Mesenchymal stem cell (in vitro differentiated cells and primary cell): ENCODE data around the gene SUCO.

Experiments used
- DNase-seq: peaks from one replicate; pipeline ENCODE4 v3.0.0-alpha.2; 2013
- H2AFZ ChIP-seq: one replicate; pipeline ENCODE4 v1.6.1; 2013; ENCODE audit warnings: low read depth, mild to moderate bottlenecking, control low read depth, inconsistent platforms, low read length, moderate library complexity
- H2AK5ac ChIP-seq: 2 replicates; pipeline ENCODE4 v1.6.1; 2013; ENCODE audit warnings: low read length, moderate library complexity, mild to moderate bottlenecking, inconsistent platforms; ENCODE audit not compliant: severe bottlenecking
- H2BK120ac ChIP-seq: one replicate; pipeline ENCODE4 v1.6.1; 2013; ENCODE audit warnings: low read depth, mild to moderate bottlenecking, inconsistent platforms, low read length, moderate library complexity
- H2BK12ac ChIP-seq, 2 experiments: one replicate each; pipeline ENCODE4 v1.6.1; 2013; ENCODE audit warnings: inconsistent platforms in 2 of 2, low read length in 2 of 2, mild to moderate bottlenecking in 2 of 2, moderate library complexity in 2 of 2, control low read depth in 1 of 2
- H2BK15ac ChIP-seq: one replicate; pipeline ENCODE4 v1.6.1; 2013; ENCODE audit warnings: mild to moderate bottlenecking, low read depth, inconsistent platforms; ENCODE audit not compliant: poor library complexity, severe bottlenecking
- H2BK5ac ChIP-seq: 2 replicates; pipeline ENCODE4 v1.6.1; 2013; ENCODE audit warnings: low read depth, mild to moderate bottlenecking, low read length, control low read depth, inconsistent platforms; ENCODE audit not compliant: poor library complexity, severe bottlenecking
- H3K14ac ChIP-seq, 2 experiments: one replicate each; pipeline ENCODE4 v1.6.1; 2013; ENCODE audit warnings: inconsistent platforms in 2 of 2, low read length in 2 of 2, control low read depth in 1 of 2, mild to moderate bottlenecking in 1 of 2, moderate library complexity in 1 of 2
- H3K18ac ChIP-seq, 2 experiments: one replicate each; pipeline ENCODE4 v1.6.1; 2013; ENCODE audit warnings: inconsistent platforms in 2 of 2, low read length in 2 of 2, control low read depth in 1 of 2, low read depth in 1 of 2, mild to moderate bottlenecking in 1 of 2
- H3K23ac ChIP-seq, 2 experiments: one replicate each; pipeline ENCODE4 v1.6.1; 2013; ENCODE audit warnings: inconsistent platforms in 2 of 2, low read length in 2 of 2, mild to moderate bottlenecking in 2 of 2, moderate library complexity in 2 of 2, control low read depth in 1 of 2
- H3K27ac ChIP-seq: 2 replicates; pipeline ENCODE4 v1.5.1; 2013; ENCODE audit warnings: mild to moderate bottlenecking, moderate library complexity, low read length, control low read depth, inconsistent platforms; ENCODE audit not compliant: poor library complexity, severe bottlenecking
- H3K27me3 ChIP-seq, 2 experiments: 2 replicates each; pipeline versions ENCODE4 v1.6.1 to v1.7.0; 2013; ENCODE audit warnings: low read length in 2 of 2, mild to moderate bottlenecking in 2 of 2, moderate library complexity in 2 of 2, control low read depth in 1 of 2, inconsistent platforms in 1 of 2; ENCODE audit not compliant: control insufficient read depth in 1 of 2, insufficient read depth in 1 of 2
- H3K36me3 ChIP-seq, 2 experiments: 2 replicates each; pipeline versions ENCODE4 v1.6.1 to v1.7.0; 2013; ENCODE audit warnings: low read length in 2 of 2, control low read depth in 1 of 2, inconsistent platforms in 1 of 2, low read depth in 1 of 2, mild to moderate bottlenecking in 1 of 2; ENCODE audit not compliant: insufficient read depth in 2 of 2, control insufficient read depth in 1 of 2
- H3K4ac ChIP-seq, 2 experiments: one replicate each; pipeline ENCODE4 v1.6.1; 2013; ENCODE audit warnings: inconsistent platforms in 2 of 2, low read length in 2 of 2, mild to moderate bottlenecking in 2 of 2, moderate library complexity in 2 of 2, control low read depth in 1 of 2, low read depth in 1 of 2
- H3K4me1 ChIP-seq: 2 replicates; pipeline ENCODE4 v1.6.1; 2013; ENCODE audit warnings: low read depth, low read length, control low read depth; ENCODE audit not compliant: control insufficient read depth, insufficient read depth
- H3K4me2 ChIP-seq: 2 replicates; pipeline ENCODE4 v1.6.1; 2013; ENCODE audit warnings: low read length, mild to moderate bottlenecking, inconsistent platforms; ENCODE audit not compliant: poor library complexity, severe bottlenecking
- H3K4me3 ChIP-seq, 2 experiments: 2 replicates each; pipeline versions ENCODE4 v1.5.1 to v1.7.0; 2013; ENCODE audit warnings: low read length in 2 of 2, mild to moderate bottlenecking in 2 of 2, control low read depth in 1 of 2, low read depth in 1 of 2; ENCODE audit not compliant: insufficient read depth in 1 of 2
- H3K79me1 ChIP-seq: replicated peaks from 2 replicates; pipeline ENCODE4 v1.6.1; 2013; ENCODE audit warnings: mild to moderate bottlenecking, control low read depth, low read length, inconsistent platforms; ENCODE audit not compliant: poor library complexity, severe bottlenecking
- H3K9ac ChIP-seq: 2 replicates; pipeline ENCODE4 v1.7.0; 2013; ENCODE audit warnings: mild to moderate bottlenecking, low read length, moderate library complexity
- H3K9me3 ChIP-seq: 2 replicates; pipeline ENCODE4 v1.7.0; 2013; ENCODE audit warnings: mild to moderate bottlenecking, low read length; ENCODE audit not compliant: control insufficient read depth
- H4K8ac ChIP-seq: one replicate; pipeline ENCODE4 v1.6.1; 2013; ENCODE audit warnings: inconsistent platforms, mild to moderate bottlenecking, low read length, moderate library complexity
- H4K91ac ChIP-seq: one replicate; pipeline ENCODE4 v1.6.1; 2013; ENCODE audit warnings: mild to moderate bottlenecking, low read length, inconsistent platforms
- WGBS: methylation state at CpG from one replicate; pipeline ENCODE4 v1.1.7; 2013; ENCODE audit warnings: mixed read lengths; 5-methylcytosine and 5-hydroxymethylcytosine counted together

SUCO gene

GRCh38 chr1:172647110-172647564 lies 114.2 kb downstream of the SUCO start:
- H2AK5ac ChIP-seq = no peak overlapping the region

DNA sequence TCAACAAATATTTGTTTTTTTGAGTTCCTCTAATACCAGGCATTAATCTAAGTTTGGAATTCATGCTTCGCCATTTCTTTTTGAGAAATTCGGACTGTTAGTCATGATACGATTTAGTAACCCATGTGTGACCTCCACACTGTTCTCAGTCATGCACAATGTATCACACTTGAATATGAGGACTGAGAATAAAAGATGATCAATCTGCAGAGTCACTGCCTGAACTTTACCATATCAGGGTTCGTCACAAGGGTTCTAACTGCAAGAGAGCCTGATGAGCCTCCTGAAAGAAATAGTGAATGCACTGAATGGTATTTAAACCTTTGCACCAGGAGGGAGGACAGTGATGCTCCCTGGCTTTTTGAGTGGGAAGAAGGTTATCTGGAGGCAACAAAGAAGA lies 115.0 kb downstream of the SUCO start:
- Histone ChIP-seq H3K14ac (no peak overlapping the region), H3K4me3 (no peak overlapping the region)

More at GRCh38 chr1:172647110-172647564, 114.2 kb downstream of the SUCO start:
- no peak overlapping the region for H4K8ac ChIP-seq
- no peak overlapping the region for H2BK12ac ChIP-seq
- H3K27ac ChIP-seq = no peak overlapping the region
- H3K4me2 ChIP-seq = no peak overlapping the region
- H3K18ac ChIP-seq = no peak overlapping the region
- no peak overlapping the region for H3K4me3 ChIP-seq
- no peak overlapping the region for H3K9ac ChIP-seq
- no peak overlapping the region for H2AFZ ChIP-seq
- 80% methylated on average over 7 of the region's 8 CpGs for WGBS
- no peak overlapping the region for H4K91ac ChIP-seq
- H3K23ac ChIP-seq = no peak overlapping the region
- no peak overlapping the region for H3K4ac ChIP-seq
- H3K9me3 ChIP-seq = no peaks in the 10 kb centered on the region
- H3K14ac ChIP-seq = no peak overlapping the region
- peaks cover 6% of the 10 kb centered on the region for H3K4me1 ChIP-seq
- no peaks in the 10 kb centered on the region for H3K36me3 ChIP-seq
- H2BK15ac ChIP-seq = no peak overlapping the region
- no peak overlapping the region for H2BK5ac ChIP-seq
- H3K27me3 ChIP-seq = no peaks in the 10 kb centered on the region
- no peaks in the 10 kb centered on the region for H3K79me1 ChIP-seq
- no peak for DNase-seq
- H2BK120ac ChIP-seq = no peak overlapping the region

GRCh38 chr1:172650474-172651193 lies 117.7 kb downstream of the SUCO start:
- H2BK12ac ChIP-seq = no peak overlapping the region
- H3K4ac ChIP-seq = no peak overlapping the region
- no peak overlapping the region for H3K27ac ChIP-seq
- H2AFZ ChIP-seq = no peak overlapping the region
- no peaks in the 10 kb centered on the region for H3K36me3 ChIP-seq
- H3K23ac ChIP-seq = no peak overlapping the region
- H4K8ac ChIP-seq = no peak overlapping the region
- no peak overlapping the region for H4K91ac ChIP-seq
- H3K9me3 ChIP-seq = no peaks in the 10 kb centered on the region
- H3K14ac ChIP-seq = no peak overlapping the region
- H3K4me1 ChIP-seq = no peaks in the 10 kb centered on the region
- H2AK5ac ChIP-seq = no peak overlapping the region
- WGBS = no CpG with 5 or more reads among the region's 2 CpGs
- H3K9ac ChIP-seq = no peak overlapping the region
- DNase-seq = no peak
- H3K4me3 ChIP-seq = no peak overlapping the region
- H3K4me2 ChIP-seq = no peak overlapping the region
- H2BK5ac ChIP-seq = no peak overlapping the region
- H2BK15ac ChIP-seq = no peak overlapping the region
- H3K79me1 ChIP-seq = no peaks in the 10 kb centered on the region
- no peak overlapping the region for H2BK120ac ChIP-seq
- no peak overlapping the region for H3K18ac ChIP-seq
- H3K27me3 ChIP-seq = no peaks in the 10 kb centered on the region

More for the DNA sequence above, 115.0 kb downstream of the SUCO start:
- no peak overlapping the region for H3K4me2 ChIP-seq
- no peaks in the 10 kb centered on the region for H3K9me3 ChIP-seq
- H3K27ac ChIP-seq = no peak overlapping the region
- no peak overlapping the region for H4K8ac ChIP-seq
- no peak overlapping the region for H2AFZ ChIP-seq
- H2BK15ac ChIP-seq = no peak overlapping the region
- no peak overlapping the region for H3K18ac ChIP-seq
- H2BK5ac ChIP-seq = no peak overlapping the region
- H3K4me1 ChIP-seq = peaks cover 6% of the 10 kb centered on the region
- H2BK12ac ChIP-seq = no peak overlapping the region
- no peaks in the 10 kb centered on the region for H3K79me1 ChIP-seq
- H3K27me3 ChIP-seq = no peaks in the 10 kb centered on the region
- no peak for DNase-seq
- H4K91ac ChIP-seq = no peak overlapping the region
- H3K4ac ChIP-seq = no peak overlapping the region
- no peak overlapping the region for H3K23ac ChIP-seq
- H2AK5ac ChIP-seq = no peak overlapping the region
- 97% methylated on average over 4 of the region's 4 CpGs for WGBS
- no peaks in the 10 kb centered on the region for H3K36me3 ChIP-seq
- no peak overlapping the region for H2BK120ac ChIP-seq
- H3K9ac ChIP-seq = no peak overlapping the region

DNA sequence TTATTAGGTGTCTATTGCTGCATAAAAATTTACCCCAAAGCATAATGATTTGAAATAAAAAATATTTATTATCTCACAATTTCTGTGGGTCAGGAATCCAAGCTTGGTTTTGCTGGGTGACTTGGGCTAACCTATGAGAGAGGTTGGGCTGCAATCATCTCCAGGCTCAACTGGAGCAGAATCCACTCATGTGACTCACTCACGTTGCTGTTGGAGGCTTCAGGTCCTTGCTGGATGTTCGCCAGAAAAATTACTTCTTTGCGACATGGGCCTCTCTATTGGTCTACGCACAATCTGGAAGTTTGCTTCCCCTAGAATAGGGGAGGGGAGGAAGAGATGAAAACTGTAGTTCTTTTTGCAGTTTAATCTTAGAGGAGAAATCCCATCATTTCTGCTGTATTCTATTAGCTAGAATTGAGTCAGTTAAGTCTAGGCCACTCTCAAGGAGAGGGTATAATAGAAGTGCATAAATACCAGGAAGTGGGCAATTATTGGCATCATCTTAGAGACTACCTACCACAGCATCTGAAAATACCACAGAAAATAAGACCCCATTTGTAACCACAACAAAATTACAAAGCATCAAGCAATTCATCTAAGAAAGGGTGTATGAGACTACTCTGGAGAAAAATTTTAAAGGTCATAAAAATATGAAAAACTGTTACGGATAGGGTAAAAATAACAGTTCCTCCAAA lies 120.2 kb downstream of the SUCO start:
- Histone ChIP-seq H3K23ac (no peak overlapping the region), H2BK5ac (no peak overlapping the region), H3K9ac (no peak overlapping the region), H3K36me3 (no peaks in the 10 kb centered on the region), H3K4ac (no peak overlapping the region), H3K79me1 (no peaks in the 10 kb centered on the region), H3K4me2 (no peak overlapping the region), H3K4me3 (no peak overlapping the region), H3K18ac (no peak overlapping the region), H2AK5ac (no peak overlapping the region), H3K14ac (no peak overlapping the region), H2BK15ac (no peak overlapping the region), H2BK120ac (no peak overlapping the region), H3K27ac (no peak overlapping the region), H4K91ac (no peak overlapping the region), H3K9me3 (no peaks in the 10 kb centered on the region), H4K8ac (no peak overlapping the region), H2AFZ (no peak overlapping the region), H3K27me3 (no peaks in the 10 kb centered on the region), H2BK12ac (no peak overlapping the region), H3K4me1 (no peaks in the 10 kb centered on the region)
- no peak for DNase-seq
- 53% methylated on average over 4 of the region's 5 CpGs for WGBS
